ENCODE measurements around the gene SPAG7.

Gene SPAG7

GRCh38 chr17:4928881-4929280, 38.7 kb downstream of the SPAG7 start:
- TF ChIP-seq CTCF (IDR thresholded peaks at IDR 0.05) = no peak

- no peak for TF ChIP-seq CTCF (IDR thresholded peaks at IDR 0.05)
These were observed 46.3 kb downstream of the SPAG7 start for GRCh38 chr17:4921320-4921719.

GRCh38 chr17:4920351-4921048, 47.1 kb downstream of the SPAG7 start:
- no peak for TF ChIP-seq CTCF (IDR thresholded peaks at IDR 0.05)

- TF ChIP-seq CTCF (IDR thresholded peaks at IDR 0.05) = no peak
These were observed 48.0 kb downstream of the SPAG7 start for GRCh38 chr17:4919511-4920047.

GRCh38 chr17:4913994-4914393, 53.6 kb downstream of the SPAG7 start:
- no peak for TF ChIP-seq CTCF (IDR thresholded peaks at IDR 0.05)

All from LNCAP (cell line).